Activated effector memory CD4-positive, alpha-beta T cell treated with anti-CD3 and anti-CD28 coated beads, Interleukin-2, amount 50 U/mL, for 16 hours (primary cell): ENCODE measurements around the gene LTBP2.

Experiments used
- DNase-seq: peaks from one replicate; pipeline ENCODE4 v3.0.0-alpha.2; 2020

The LTBP2 gene

DNA sequence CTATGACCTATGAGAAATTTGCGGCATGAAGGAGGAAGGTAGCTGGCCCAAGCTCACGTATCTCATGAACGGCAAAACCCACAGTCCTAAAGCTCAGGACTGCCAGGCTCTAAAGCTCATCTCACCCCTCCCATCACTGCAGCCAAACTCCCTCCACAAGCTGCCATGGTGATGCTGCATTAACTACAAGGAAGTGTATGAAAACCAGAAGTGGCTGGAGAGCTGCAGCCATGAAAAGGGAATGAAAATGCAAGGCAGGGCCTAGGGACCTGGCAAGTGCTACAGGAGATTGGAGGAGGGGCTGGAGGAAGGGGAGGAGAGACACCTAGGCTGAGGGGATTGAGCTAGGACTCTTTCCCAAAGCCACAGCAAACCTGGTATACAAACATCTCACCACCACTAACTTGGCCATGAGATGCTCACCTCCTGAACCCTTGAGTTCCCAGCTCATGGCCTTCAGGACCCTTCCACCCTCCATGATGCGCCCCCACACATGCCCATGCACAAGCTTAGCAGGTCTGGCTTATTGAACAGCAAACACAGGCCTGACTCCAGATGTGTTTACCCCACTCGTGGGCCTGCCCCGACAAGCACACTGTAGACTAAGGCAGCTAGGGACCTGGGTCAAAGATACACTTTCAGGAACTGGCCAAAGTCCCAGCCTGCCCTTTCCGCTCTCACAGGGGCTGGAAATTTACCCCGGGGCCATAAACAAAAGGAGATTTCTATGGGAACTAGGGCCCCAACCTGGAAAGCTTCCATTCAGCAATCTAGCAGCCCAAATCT lies 42.0 kb downstream of the LTBP2 start:
- no peak for DNase-seq

GRCh38 chr14:74569387-74569786 lies 42.6 kb downstream of the LTBP2 start:
- no peak for DNase-seq

DNA sequence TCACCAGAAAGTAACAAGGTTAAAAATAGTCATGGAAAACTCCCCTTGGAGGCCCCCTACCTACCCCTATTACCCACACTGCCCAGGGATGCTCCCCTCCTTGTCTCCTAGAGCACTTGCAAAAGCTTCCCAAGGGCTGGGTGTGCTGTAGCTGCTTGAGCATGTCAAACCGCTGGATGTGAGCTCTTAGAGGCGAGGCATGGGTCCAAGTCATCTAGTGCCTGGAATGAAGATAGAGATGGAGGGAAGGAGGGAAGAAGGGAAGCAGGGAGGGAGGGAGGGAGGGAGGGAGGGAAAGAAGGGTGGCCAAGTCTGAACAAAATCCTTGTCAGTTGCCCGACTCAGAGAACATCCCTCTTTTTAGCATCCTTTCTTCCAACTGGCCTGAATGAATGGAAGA lies 43.1 kb downstream of the LTBP2 start:
- DNase-seq = no peak

DNA sequence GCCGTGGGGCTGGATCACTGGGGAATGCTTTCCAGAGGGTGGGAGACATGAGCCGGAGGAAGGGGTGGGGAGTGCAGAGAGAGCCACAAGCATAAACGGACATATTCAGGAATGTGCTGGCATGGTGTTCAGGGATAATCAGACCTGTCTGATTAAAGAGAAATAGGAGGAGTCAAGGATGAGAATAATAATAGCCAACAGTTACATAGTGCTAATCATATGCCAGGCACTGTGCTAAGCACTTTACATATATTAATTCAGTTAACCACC lies 43.7 kb downstream of the LTBP2 start:
- no peak for DNase-seq

GRCh38 chr14:74567646-74568379 lies 44.2 kb downstream of the LTBP2 start:
- DNase-seq = no peak

- no peak for DNase-seq
Observed at GRCh38 chr14:74567219-74567618, 44.8 kb downstream of the LTBP2 start.

GRCh38 chr14:74566174-74567141 lies 45.6 kb downstream of the LTBP2 start:
- DNase-seq = no peak

DNA sequence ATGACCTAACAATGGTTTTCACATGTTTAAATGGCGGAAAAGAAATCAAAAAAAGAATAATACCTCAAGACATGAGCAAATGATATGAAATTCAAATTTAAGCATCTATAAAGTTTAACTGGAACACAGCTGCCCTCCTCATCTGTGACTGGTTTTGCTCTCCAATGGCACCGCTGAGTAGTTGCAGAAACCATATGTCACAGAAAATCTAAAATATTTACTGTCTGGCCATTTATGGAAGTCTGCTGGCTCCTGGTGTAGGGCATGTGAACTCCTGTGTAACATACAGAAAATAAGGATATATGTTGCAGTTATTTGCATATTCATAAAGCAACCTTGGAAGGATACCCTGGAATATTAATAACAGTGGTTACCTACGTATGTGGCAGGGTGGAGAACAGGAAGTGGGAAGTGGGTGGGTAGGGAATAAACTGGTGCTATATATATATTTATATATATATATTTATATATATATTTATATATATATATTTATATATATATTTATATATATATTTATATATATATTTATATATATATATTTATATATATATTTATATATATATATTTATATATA lies 48.4 kb downstream of the LTBP2 start:
- no peak for DNase-seq

- DNase-seq = no peak
Observed at GRCh38 chr14:74563233-74563585, 48.8 kb downstream of the LTBP2 start.

DNA sequence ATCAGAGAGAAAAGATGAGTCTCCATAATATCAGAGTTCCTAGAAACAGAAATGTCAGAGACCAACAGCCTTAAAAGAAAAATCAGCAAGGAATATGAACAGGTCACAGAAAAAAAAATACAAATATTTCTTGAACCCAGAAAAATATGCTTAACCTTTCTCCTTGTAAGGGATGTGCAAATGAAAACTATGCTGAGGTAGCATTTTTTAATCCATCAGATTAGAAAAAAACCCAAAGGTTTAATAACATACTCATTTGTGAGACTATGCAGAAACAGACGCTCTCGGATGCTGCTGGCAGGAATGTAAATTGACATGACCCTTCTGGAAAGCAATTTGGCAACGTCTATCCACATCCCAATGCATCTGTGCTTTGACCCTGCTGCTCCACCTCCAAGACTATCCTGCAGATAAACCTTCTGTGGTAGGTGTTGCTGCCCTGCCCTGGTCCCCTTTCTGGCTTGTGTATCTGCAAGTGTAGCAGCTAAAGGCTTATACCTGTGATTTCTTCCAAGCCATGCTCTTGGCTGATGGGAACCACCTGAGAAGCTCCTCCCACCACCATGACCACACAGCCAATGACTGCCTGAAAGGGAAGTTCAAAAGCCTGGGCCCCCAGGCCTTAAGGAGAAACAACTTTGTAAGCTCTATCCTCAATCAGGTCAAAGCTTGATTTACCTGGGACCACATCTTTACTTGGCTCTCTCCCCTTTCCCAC lies 49.4 kb downstream of the LTBP2 start:
- no peak for DNase-seq

- no peak for DNase-seq
Observed at GRCh38 chr14:74558655-74559054, 53.4 kb downstream of the LTBP2 start.

- no peak for DNase-seq
Observed at GRCh38 chr14:74557691-74558090, 54.3 kb downstream of the LTBP2 start.

- DNase-seq = no peak
Observed at GRCh38 chr14:74555476-74556050, 56.5 kb downstream of the LTBP2 start.

GRCh38 chr14:74554742-74555362 lies 57.2 kb downstream of the LTBP2 start:
- DNase-seq = no peak

GRCh38 chr14:74552623-74553022 lies 59.4 kb downstream of the LTBP2 start:
- DNase-seq = no peak

GRCh38 chr14:74551431-74552371 lies 60.3 kb downstream of the LTBP2 start:
- DNase-seq = no peak

DNA sequence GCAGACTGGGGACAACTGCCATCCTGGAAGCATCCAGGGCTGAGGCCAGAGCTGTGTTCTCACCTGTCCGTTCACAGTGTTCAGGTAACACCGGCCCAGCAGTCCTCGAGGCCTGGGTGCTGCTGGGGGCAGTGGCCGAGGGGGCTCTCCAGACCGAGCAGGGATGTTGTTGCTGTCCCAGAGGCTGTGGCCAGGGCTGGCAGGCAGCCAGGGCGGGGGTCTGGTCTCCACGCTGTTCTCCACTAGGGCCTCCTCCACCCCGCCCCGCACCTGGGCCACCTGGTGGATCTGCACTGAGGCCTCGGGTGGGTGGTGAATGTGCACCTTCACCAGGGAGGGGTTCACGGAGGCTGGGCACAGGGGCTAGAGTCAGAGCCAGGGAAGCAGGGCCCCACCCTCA lies 61.0 kb downstream of the LTBP2 start:
- DNase-seq = no peak

GRCh38 chr14:74550071-74550470 lies 62.0 kb downstream of the LTBP2 start:
- no peak for DNase-seq

DNA sequence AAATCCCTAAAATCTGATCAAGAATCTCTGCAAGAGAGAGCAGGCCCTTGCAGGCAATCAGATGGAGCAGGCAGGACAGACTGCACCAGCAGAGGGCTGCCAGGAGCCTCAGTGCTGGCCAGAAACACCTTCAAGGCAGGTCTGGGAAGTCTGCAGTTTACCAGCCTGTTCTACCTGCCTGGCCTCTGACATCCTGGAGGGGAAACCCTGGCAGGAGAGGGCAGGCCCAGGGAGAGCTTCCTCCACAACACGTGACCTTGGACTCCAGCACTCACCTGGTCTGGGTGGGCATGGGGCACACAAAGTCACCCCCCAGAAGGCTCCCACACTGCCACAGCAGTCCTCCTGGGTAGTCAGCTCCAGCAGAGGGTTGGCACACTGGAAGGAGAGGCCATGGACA lies 62.4 kb downstream of the LTBP2 start:
- no peak for DNase-seq

DNA sequence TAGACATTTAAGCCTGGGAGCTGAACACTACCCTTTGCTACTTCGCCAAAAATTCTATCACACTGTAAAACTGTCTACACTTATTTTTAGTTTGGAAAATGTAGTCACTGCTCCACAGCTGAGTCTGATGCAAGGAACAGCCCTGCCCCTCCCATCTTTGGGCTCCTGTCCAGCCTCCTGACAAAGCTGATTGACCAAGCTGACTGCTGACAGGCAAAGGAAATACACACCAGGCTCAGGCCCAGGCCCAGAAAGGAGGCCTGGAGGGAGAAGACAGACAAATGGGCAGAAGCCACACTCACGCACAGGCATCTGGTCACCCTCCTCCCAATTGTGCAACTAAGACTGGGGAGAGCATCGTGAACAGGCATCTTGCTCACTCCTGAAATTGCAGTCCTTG lies 63.2 kb downstream of the LTBP2 start:
- no peak for DNase-seq
